Fibroblast of the aortic adventitia (primary cell): ENCODE data around the gene PNMA8C. TPM values are rescaled to one million over a fixed set of nuclear protein-coding genes. Genes with fewer than 3 reads are reported as not detected.

Source experiments
- DNase-seq: peaks from one replicate; pipeline ENCODE4 v3.0.0-alpha.2; 2010; ENCODE audit warnings: low read depth
- H3K4me3 ChIP-seq: 2 replicates; pipeline ENCODE4 v1.5.1; 2011; ENCODE audit warnings: low read depth, mild to moderate bottlenecking, control low read depth, low read length, moderate library complexity
- total RNA-seq: library from RNA; depleted of rRNA; stranded (reverse); fragments of >200 nt; gene quantifications from 2 replicates; pipeline ENCODE4 v1.2.3, GENCODE V29; 2012; ENCODE audit warnings: low replicate concordance
- TF ChIP-seq, protein P1 (sequence below): IDR thresholded peaks from 2 replicates; pipeline ENCODE4 v1.5.1; 2011; ENCODE audit warnings: mild to moderate bottlenecking, low read length, control low read depth, inconsistent platforms; ENCODE audit not compliant: insufficient read depth

Gene PNMA8C
- total RNA-seq, 1 donor, result not detected

DNA sequence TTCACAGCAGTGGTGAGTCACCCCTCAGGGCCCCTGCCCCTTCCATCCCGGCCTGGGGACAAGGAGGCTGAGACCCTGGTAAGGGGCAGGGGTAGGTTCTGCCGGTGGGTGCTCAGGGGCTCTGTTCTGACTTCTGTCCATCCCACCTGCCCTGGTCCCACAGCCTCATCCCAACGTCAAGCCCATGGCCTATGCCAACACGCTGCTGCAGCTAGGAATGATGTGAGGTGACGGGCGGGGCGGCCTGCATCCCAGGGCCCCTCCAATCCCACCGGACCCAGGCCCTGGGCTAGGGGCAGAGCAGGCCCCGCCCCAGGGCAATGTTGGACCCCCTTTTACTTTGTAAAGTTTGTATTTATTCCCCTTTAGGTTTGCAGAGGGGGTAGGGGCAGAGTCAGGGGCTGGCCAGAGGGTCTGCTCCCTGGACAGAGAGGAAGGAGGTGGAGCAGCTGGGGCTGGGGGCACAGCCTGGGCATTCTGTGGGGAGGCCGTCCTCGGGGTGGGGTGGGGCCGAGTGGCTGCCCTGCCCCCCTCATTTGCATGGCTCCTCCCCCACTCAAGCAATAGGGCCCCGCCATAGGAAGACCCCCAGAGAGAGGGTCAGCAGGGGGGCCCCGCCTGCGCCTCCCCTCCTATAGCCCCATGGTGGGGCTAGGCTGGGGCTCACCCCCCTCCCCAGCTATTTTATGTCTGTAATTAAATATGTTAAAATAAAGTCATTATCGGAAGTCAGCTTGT lies 38.4 kb downstream of the PNMA8C start:
- no peak for DNase-seq
- no peak overlapping the region for H3K4me3 ChIP-seq
- TF ChIP-seq, protein P1, sequence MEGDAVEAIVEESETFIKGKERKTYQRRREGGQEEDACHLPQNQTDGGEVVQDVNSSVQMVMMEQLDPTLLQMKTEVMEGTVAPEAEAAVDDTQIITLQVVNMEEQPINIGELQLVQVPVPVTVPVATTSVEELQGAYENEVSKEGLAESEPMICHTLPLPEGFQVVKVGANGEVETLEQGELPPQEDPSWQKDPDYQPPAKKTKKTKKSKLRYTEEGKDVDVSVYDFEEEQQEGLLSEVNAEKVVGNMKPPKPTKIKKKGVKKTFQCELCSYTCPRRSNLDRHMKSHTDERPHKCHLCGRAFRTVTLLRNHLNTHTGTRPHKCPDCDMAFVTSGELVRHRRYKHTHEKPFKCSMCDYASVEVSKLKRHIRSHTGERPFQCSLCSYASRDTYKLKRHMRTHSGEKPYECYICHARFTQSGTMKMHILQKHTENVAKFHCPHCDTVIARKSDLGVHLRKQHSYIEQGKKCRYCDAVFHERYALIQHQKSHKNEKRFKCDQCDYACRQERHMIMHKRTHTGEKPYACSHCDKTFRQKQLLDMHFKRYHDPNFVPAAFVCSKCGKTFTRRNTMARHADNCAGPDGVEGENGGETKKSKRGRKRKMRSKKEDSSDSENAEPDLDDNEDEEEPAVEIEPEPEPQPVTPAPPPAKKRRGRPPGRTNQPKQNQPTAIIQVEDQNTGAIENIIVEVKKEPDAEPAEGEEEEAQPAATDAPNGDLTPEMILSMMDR, result no peak

DNA sequence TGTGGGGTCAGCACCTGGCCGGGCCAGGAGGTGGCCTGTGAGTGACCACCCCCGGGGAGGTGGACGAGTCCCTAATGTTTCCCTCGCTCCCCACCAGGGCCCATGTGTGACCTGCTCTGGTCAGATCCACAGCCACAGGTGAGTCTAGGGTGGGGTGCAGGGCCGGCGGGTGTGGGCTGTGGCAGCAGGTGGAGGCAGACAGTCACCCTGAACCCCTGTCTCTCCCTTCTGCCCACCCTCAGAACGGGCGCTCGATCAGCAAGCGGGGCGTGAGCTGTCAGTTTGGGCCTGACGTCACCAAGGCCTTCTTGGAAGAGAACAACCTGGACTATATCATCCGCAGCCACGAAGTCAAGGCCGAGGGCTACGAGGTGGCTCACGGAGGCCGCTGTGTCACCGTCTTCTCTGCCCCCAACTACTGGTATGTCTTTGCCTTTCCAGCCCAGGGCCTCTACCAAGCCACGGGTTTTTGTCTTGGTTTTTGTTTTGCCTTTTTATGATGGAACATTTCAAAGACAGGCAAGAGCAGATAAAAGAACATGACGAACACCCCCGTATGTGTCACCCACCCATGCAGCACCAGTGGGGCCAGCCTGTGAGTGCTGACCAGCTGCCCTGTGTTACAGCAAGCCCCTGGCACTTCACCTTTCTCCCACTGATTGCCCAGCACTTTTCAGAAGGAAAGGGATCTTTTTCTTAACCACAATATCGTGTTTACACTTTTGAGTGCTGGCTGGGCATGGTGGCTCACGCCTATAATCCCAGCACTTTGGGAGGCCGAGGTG lies 40.2 kb downstream of the PNMA8C start:
- H3K4me3 ChIP-seq, result no peak overlapping the region
- no peak for DNase-seq
- TF ChIP-seq, protein P1, result no peak

DNA sequence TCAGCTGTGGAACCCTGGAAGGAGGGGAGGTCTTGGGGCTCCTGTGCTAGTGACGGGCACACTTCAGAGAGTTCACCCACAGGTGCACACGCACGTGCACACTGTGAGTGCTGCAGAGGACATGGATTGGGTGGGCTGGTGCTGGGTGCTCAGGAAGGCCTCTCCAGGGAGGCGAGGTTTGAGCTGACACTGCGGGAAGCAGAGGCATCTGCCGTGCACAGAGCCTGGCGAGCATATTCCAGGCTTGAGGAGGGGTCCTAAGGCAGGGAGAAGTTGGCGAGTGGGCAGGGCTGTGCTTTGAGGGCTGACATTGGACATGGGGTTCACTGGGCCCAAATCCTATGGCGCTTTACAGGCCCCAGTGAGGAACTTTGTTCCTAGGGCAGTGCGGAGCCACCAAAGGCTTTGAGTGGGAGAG lies 41.0 kb downstream of the PNMA8C start:
- no peak overlapping the region for H3K4me3 ChIP-seq
- no peak for DNase-seq
- TF ChIP-seq, protein P1, result no peak

DNA sequence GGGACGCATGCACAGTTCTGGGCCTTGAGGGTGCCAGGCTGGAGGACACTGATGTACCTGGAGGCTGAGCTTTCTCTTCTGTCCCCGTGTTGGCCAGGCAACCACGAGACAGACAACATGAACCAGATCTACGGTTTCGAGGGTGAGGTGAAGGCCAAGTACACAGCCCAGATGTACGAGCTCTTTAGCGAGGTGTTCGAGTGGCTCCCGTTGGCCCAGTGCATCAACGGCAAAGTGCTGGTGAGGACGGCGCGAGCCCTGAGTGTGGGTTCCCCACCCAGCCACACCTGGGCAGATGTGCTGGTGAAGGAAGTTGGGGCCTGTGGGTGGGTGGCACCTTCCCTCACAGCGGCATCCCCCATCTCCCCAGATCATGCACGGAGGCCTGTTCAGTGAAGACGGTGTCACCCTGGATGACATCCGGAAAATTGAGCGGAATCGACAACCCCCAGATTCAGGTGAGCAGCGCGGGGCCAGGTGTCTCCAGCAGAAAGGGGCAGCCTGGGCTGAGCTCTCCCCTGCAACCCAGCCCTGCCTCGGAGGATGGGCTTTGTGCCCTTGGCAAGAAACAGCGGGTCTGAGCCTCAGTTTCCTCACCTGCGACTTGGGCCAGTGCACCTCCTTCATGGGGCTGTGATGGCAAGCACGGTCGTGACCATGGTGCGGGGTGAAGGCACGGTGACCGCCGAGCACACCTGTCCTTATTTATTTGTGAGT lies 41.6 kb downstream of the PNMA8C start:
- DNase-seq, result no peak
- H3K4me3 ChIP-seq, result no peak overlapping the region
- TF ChIP-seq, protein P1, result no peak

DNA sequence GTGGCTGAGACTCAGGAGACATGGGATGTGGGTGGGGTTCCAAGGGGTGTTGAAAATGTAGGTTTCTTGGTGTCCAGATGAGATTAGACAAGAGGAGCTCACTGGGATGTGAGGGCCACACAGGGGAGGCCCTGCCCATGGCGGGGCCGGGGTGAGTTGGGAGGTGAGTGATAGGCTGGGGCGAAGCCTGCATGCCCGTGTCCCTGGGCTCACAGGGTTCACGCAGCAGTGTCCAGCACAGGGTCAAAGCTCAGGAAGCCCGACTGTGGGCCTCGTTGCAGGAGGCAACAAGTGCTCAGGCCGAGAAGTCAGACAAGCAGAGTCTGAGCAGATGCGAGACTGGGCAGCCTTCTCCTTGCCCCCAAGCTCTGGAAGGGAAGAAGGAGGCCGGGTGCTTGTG lies 42.6 kb downstream of the PNMA8C start:
- TF ChIP-seq, protein P1, result no peak
- no peak for DNase-seq
- H3K4me3 ChIP-seq, result no peak overlapping the region

DNA sequence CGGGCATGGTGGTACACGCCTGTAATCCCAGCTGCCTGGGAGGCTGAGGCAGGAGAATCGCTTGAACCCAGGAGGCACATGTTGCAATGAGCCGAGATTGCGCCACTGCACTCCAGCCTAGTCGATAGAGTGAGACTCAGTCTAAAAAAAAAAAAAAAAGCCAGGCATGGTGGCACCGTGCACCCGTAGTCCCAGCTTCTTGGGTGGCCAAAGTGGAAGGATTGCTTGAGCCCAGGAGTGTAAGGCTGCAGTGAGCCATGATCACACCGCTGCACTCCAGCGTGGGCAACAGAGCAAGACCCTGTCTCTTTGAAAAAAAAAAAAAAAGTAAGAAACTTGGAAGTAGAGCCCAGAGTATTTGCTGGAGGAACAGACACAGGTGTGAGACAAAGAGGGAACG lies 43.1 kb downstream of the PNMA8C start:
- H3K4me3 ChIP-seq, result no peak overlapping the region
- DNase-seq, result no peak
- TF ChIP-seq, protein P1, result no peak
